Measurements from ENCODE around the gene RAPGEF6. TPM values are rescaled to one million over a fixed set of nuclear protein-coding genes. Genes with fewer than 3 reads are reported as not detected.
"Not testable (repeated sequence)": the region's sequence is repeated elsewhere in the genome, so short reads cannot be mapped to it uniquely, and the experiment has no call there.

Gene RAPGEF6
- total and polyA plus RNA-seq, 11 donors: 2.3 to 13.9 (median 8.6) TPM

DNA sequence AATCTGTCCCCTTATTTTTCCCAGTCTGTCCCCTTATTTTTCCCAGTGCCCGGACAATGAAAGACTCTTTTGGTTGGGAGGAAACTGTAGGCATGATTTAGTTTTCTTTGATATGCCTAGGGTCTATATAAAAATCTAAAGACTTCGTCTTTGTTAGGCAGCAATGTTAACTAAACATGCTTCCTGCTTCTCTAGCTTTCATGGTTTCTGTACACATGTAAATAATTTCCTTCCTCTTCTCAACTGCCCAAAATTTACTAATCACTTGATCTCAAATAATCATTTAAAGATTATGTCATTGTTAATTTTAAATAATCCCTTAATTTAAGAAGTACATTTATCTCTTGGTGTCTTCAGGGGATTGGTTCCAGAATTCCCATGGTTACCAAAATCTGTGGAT, 47.8 kb upstream of the RAPGEF6 start:
- no peak overlapping the region for H3K4me3 ChIP-seq
- intact Hi-C loops (cut with DNase I): no loop called here
- WGBS, 4 donors: 85 to 94% (median 91%) methylated on average over 2 of the region's 2 CpGs
- ATAC-seq (no peak), DNase-seq (no peak)
- H3K27me3 ChIP-seq: no peaks in the 10 kb centered on the region
- TF ChIP-seq, protein P1, sequence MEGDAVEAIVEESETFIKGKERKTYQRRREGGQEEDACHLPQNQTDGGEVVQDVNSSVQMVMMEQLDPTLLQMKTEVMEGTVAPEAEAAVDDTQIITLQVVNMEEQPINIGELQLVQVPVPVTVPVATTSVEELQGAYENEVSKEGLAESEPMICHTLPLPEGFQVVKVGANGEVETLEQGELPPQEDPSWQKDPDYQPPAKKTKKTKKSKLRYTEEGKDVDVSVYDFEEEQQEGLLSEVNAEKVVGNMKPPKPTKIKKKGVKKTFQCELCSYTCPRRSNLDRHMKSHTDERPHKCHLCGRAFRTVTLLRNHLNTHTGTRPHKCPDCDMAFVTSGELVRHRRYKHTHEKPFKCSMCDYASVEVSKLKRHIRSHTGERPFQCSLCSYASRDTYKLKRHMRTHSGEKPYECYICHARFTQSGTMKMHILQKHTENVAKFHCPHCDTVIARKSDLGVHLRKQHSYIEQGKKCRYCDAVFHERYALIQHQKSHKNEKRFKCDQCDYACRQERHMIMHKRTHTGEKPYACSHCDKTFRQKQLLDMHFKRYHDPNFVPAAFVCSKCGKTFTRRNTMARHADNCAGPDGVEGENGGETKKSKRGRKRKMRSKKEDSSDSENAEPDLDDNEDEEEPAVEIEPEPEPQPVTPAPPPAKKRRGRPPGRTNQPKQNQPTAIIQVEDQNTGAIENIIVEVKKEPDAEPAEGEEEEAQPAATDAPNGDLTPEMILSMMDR (IDR thresholded peaks at IDR 0.05): no peak
- no peak for TF ChIP-seq POLR2A (IDR thresholded peaks at IDR 0.05)
- H3K27ac ChIP-seq: no peak overlapping the region
- no peaks in the 10 kb centered on the region for H3K9me3 ChIP-seq
- H3K36me3 ChIP-seq: peaks cover 0 to 53% (median 39%) of the 10 kb centered on the region in 9 donors
- H3K4me1 ChIP-seq: peaks cover 0 to 8% (median 2%) of the 10 kb centered on the region in 12 donors

DNA sequence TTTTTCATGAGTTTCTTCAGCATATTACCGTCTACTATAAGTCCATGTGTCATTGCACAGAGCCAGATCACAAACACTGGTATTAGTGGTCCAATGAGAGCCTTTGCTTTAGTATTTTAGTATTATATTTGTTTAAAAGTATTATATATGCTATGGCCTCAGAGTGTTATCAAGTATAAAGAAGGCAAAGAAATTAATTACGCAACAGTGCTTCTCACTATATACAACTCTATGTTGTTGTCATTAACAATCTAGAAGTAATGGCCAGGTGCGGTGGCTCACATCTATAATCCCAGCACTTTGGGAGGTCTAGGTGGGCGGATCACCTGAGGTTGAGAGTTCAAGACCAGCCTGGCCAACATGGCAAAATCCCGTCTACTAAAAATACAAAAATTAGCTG, 47.1 kb upstream of the RAPGEF6 start:
- Histone ChIP-seq H3K27ac (no peak overlapping the region), H3K4me1 (peaks cover 0 to 6% (median 0%) of the 10 kb centered on the region in 12 donors), H3K27me3 (no peaks in the 10 kb centered on the region), H3K36me3 (peaks cover 0 to 53% (median 41%) of the 10 kb centered on the region in 9 donors), H3K9me3 (no peaks in the 10 kb centered on the region), H3K4me3 (no peak overlapping the region)
- ATAC-seq: no peak
- WGBS, 4 donors: 96 to 98% (median 97%) methylated on average over 5 of the region's 5 CpGs
- DNase-seq: no peak
- TF ChIP-seq, protein P1 (IDR thresholded peaks at IDR 0.05): no peak
- no peak for TF ChIP-seq POLR2A (IDR thresholded peaks at IDR 0.05)
- intact Hi-C loops (cut with DNase I): no loop called here

DNA sequence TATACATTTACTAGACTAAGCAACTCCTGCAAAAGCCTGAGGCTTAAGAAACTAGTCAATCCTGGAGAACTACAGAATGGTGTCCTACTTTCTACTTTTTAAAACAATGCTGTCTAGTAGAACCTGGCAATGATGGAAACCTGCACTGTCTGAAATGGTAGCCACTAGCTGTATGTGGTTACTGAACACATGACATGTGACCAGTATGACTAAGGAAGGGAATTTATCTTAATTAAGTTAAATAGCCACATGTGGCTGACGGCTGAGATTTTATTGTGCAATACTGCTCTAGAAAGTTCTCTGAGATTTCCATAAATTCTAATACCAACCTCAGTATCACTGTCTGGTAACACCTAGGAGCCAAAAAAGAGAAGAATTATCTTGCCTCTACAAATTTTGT, 44.9 kb upstream of the RAPGEF6 start:
- Histone ChIP-seq H3K36me3 (peaks cover 0 to 62% (median 56%) of the 10 kb centered on the region in 9 donors), H3K9me3 (no peaks in the 10 kb centered on the region), H3K27me3 (no peaks in the 10 kb centered on the region), H3K27ac (peak overlapping the region in 1 of 12 donors; percentile 9), H3K4me3 (no peak overlapping the region), H3K4me1 (peaks cover 0 to 7% (median 0%) of the 10 kb centered on the region in 12 donors)
- ATAC-seq: no peak
- TF ChIP-seq POLR2A (IDR thresholded peaks at IDR 0.05): no peak
- TF ChIP-seq, protein P1 (IDR thresholded peaks at IDR 0.05): no peak
- no peak for DNase-seq
- 80 to 90% (median 83%) methylated on average over 1 of the region's 1 CpG for WGBS, 4 donors
- intact Hi-C loops (cut with DNase I): no loop called here

DNA sequence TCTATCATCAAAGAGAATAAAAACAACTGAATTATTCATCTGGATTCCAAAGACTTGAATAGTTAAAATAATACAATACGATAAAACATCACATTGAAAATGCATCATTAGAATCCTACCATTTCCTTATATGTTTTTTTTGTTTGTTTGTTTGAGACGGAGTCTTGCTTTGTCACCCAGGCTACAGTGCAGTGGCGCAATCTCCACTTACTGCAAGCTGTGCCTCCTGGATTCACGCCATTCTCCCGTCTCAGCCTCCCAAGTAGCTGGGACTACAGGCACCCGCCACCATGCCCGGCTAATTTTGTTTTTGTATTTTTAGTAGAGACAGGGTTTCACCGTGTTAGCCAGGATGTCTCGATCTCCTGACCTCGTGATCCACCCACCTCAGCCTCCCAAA, 43.2 kb upstream of the RAPGEF6 start:
- H3K4me1 ChIP-seq: peaks cover 0 to 16% (median 6%) of the 10 kb centered on the region in 12 donors
- H3K27me3 ChIP-seq; H3K4me3 ChIP-seq; intact Hi-C loops (cut with DNase I); H3K9me3 ChIP-seq; ATAC-seq; DNase-seq; H3K27ac ChIP-seq: not testable (repeated sequence)
- peaks cover 0 to 72% (median 65%) of the 10 kb centered on the region in 9 donors for H3K36me3 ChIP-seq
- 95 to 97% (median 96%) methylated on average over 8 to 10 of the region's 10 CpGs for WGBS, 4 donors

DNA sequence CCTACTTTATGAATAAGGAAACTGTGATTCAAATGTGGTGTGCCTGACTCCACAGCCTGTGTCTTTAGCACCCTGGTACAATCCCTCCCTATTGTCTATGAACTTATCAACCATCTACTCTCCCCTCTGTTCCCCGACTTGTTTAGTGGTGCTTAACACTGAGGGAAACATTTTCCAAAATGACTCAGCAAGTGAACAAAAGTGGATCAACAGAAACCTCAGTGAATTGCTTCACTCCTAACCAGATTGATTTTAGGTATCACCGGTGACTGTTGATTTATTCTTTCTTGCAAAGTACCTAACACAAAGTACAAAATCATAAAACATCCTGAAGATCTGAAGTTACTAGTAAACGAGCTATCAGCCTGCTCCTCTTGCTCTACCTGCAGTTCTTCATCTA, 42.1 kb upstream of the RAPGEF6 start:
- DNase-seq (no peak), ATAC-seq (no peak)
- Histone ChIP-seq H3K27me3 (no peaks in the 10 kb centered on the region), H3K9me3 (no peaks in the 10 kb centered on the region), H3K4me3 (no peak overlapping the region), H3K4me1 (peaks cover 0 to 28% (median 16%) of the 10 kb centered on the region in 12 donors), H3K36me3 (peaks cover 0 to 70% (median 59%) of the 10 kb centered on the region in 9 donors), H3K27ac (no peak overlapping the region)
- TF ChIP-seq, protein P1 (IDR thresholded peaks at IDR 0.05): no peak
- no peak for TF ChIP-seq POLR2A (IDR thresholded peaks at IDR 0.05)
- intact Hi-C loops (cut with DNase I): no loop called here
- 82 to 89% (median 84%) methylated on average over 3 of the region's 3 CpGs for WGBS, 4 donors

All from heart left ventricle (tissue), 16 donors.